Astrocyte (in vitro differentiated cells and primary cell): ENCODE measurements around the gene CCDC157. TPM values are rescaled to one million over a fixed set of nuclear protein-coding genes. Genes with fewer than 3 reads are reported as not detected.
"Not testable (repeated sequence)": the region's sequence is repeated elsewhere in the genome, so short reads cannot be mapped to it uniquely, and the experiment has no call there.

Experiments used
- DNase-seq: peaks from one replicate; pipeline ENCODE4 v3.0.0-alpha.2; 2010; ENCODE audit warnings: low read depth
- FAIRE-seq: peaks from 2 replicates; lab custom pipeline; 2011; peaks lifted over from hg19 to GRCh38; lab: Jason Lieb, UNC
- H2AFZ ChIP-seq: 2 replicates; pipeline ENCODE4 v1.6.0; 2012; ENCODE audit warnings: low read depth, low read length, inconsistent platforms
- H3K27ac ChIP-seq: 2 replicates; pipeline ENCODE4 v1.5.1; 2011; ENCODE audit warnings: low read depth, low read length, inconsistent platforms
- H3K27me3 ChIP-seq: 2 replicates; pipeline ENCODE4 v1.6.0; 2011; ENCODE audit warnings: low read length, inconsistent platforms; ENCODE audit not compliant: insufficient read depth
- H3K36me3 ChIP-seq: 2 replicates; pipeline ENCODE4 v1.5.1; 2011; ENCODE audit warnings: low read length, inconsistent platforms; ENCODE audit not compliant: insufficient read depth
- H3K4me1 ChIP-seq: 2 replicates; pipeline ENCODE4 v1.5.1; 2011; ENCODE audit warnings: low read length, inconsistent platforms; ENCODE audit not compliant: insufficient read depth
- H3K4me2 ChIP-seq: 2 replicates; pipeline ENCODE4 v1.6.0; 2012; ENCODE audit warnings: low read length, inconsistent platforms
- H3K4me3 ChIP-seq: 2 replicates; pipeline ENCODE4 v1.5.1; 2011; ENCODE audit warnings: low read depth, mild to moderate bottlenecking, low read length, inconsistent platforms; ENCODE audit not compliant: insufficient read depth
- H3K79me2 ChIP-seq: 2 replicates; pipeline ENCODE4 v1.6.0; 2012; ENCODE audit warnings: mild to moderate bottlenecking, low read length, inconsistent platforms; ENCODE audit not compliant: insufficient read depth
- H3K9ac ChIP-seq: 2 replicates; pipeline ENCODE4 v1.6.0; 2012; ENCODE audit warnings: mild to moderate bottlenecking, low read length, inconsistent platforms
- H3K9me3 ChIP-seq: 2 replicates; pipeline ENCODE4 v1.5.1; 2012; ENCODE audit warnings: low read depth, mild to moderate bottlenecking, low read length, inconsistent platforms; ENCODE audit not compliant: insufficient read depth
- H4K20me1 ChIP-seq: 2 replicates; pipeline ENCODE4 v1.6.0; 2012; ENCODE audit warnings: low read length, inconsistent platforms; ENCODE audit not compliant: insufficient read depth
- H3K27ac Mint-ChIP-seq: one replicate; pipeline ENCODE4 v1.8.0; 2021; ENCODE audit warnings: mild to moderate bottlenecking, mixed read lengths; ENCODE audit not compliant: unreplicated experiment
- H3K27me3 Mint-ChIP-seq: one replicate; pipeline ENCODE4 v1.8.0; 2021; ENCODE audit warnings: low read depth, mixed read lengths; ENCODE audit not compliant: unreplicated experiment
- H3K36me3 Mint-ChIP-seq: one replicate; pipeline ENCODE4 v1.8.0; 2021; ENCODE audit warnings: low read depth, mixed read lengths; ENCODE audit not compliant: unreplicated experiment
- H3K4me1 Mint-ChIP-seq: one replicate; pipeline ENCODE4 v1.8.0; 2021; ENCODE audit warnings: low read depth, mixed read lengths; ENCODE audit not compliant: unreplicated experiment
- H3K4me3 Mint-ChIP-seq: one replicate; pipeline ENCODE4 v1.8.0; 2021; ENCODE audit warnings: mild to moderate bottlenecking, moderate library complexity, mixed read lengths; ENCODE audit not compliant: unreplicated experiment
- H3K9me3 Mint-ChIP-seq: one replicate; pipeline ENCODE4 v1.8.0; 2021; ENCODE audit warnings: mild to moderate bottlenecking, mixed read lengths; ENCODE audit not compliant: unreplicated experiment
- CTCF ChIP-seq: IDR thresholded peaks from 2 replicates; pipeline ENCODE4 v1.5.1; 2011; ENCODE audit warnings: low read depth, mild to moderate bottlenecking, inconsistent platforms, low read length, moderate library complexity; ENCODE audit not compliant: insufficient read depth
- EZH2 ChIP-seq: IDR thresholded peaks from 2 replicates; pipeline ENCODE4 v1.6.1; 2012; ENCODE audit warnings: mild to moderate bottlenecking, low read length, inconsistent platforms; ENCODE audit not compliant: insufficient read depth
- total RNA-seq: library from RNA; stranded (reverse); gene quantifications from 2 replicates; pipeline ENCODE4 v1.2.1, GENCODE V29; 2021

The CCDC157 gene
- total RNA-seq, 1 donor from 2014 or later = 2.9 TPM

- Histone ChIP-seq H3K27me3 (no peaks in the 10 kb centered on the region), H3K9me3 (no peaks in the 10 kb centered on the region), H3K4me1 (peaks cover 16% of the 10 kb centered on the region), H4K20me1 (peaks cover 76% of the 10 kb centered on the region), H3K36me3 (peaks cover 16% of the 10 kb centered on the region), H3K79me2 (peaks cover 76% of the 10 kb centered on the region), H3K4me3 (no peak overlapping the region), H2AFZ (no peak overlapping the region), H3K4me2 (peak overlapping the region; percentile 38), H3K9ac (peak overlapping the region; percentile 4), H3K27ac (no peak overlapping the region)
- H3K4me3 Mint-ChIP-seq = peak overlapping the region; percentile 20
- no peak overlapping the region for H3K27ac Mint-ChIP-seq
- DNase-seq (no peak), FAIRE-seq (no peak)
- peaks cover 16% of the 10 kb centered on the region for H3K36me3 Mint-ChIP-seq
- peaks cover 17% of the 10 kb centered on the region for H3K4me1 Mint-ChIP-seq
- TF ChIP-seq EZH2 = no peak
- TF ChIP-seq CTCF = no peak
- no peaks in the 10 kb centered on the region for H3K9me3 Mint-ChIP-seq
- no peaks in the 10 kb centered on the region for H3K27me3 Mint-ChIP-seq
These were observed 45.4 kb downstream of the CCDC157 start for GRCh38 chr22:30402028-30402765.

GRCh38 chr22:30402766-30403104 lies 45.9 kb downstream of the CCDC157 start:
- not testable (repeated sequence) for H3K9ac ChIP-seq, H3K27me3 Mint-ChIP-seq, H3K4me3 ChIP-seq, H3K4me3 Mint-ChIP-seq, H3K27me3 ChIP-seq, H3K27ac ChIP-seq, H3K27ac Mint-ChIP-seq, FAIRE-seq, DNase-seq, H3K9me3 ChIP-seq, H3K4me2 ChIP-seq, H2AFZ ChIP-seq, H3K9me3 Mint-ChIP-seq
- H3K4me1 Mint-ChIP-seq = peaks cover 16% of the 10 kb centered on the region
- H3K36me3 Mint-ChIP-seq = peaks cover 16% of the 10 kb centered on the region
- peaks cover 13% of the 10 kb centered on the region for H3K4me1 ChIP-seq
- H3K36me3 ChIP-seq = peaks cover 21% of the 10 kb centered on the region
- H3K79me2 ChIP-seq = peaks cover 72% of the 10 kb centered on the region
- peaks cover 71% of the 10 kb centered on the region for H4K20me1 ChIP-seq

- peaks cover 19% of the 10 kb centered on the region for H3K4me1 Mint-ChIP-seq
- FAIRE-seq = no peak
- no peak overlapping the region for H2AFZ ChIP-seq
- H3K9ac ChIP-seq = no peak overlapping the region
- H3K4me3 Mint-ChIP-seq = no peak overlapping the region
- H3K36me3 ChIP-seq = peaks cover 35% of the 10 kb centered on the region
- no peak overlapping the region for H3K4me2 ChIP-seq
- no peaks in the 10 kb centered on the region for H3K9me3 Mint-ChIP-seq
- H3K4me3 ChIP-seq = no peak overlapping the region
- no peaks in the 10 kb centered on the region for H3K27me3 ChIP-seq
- peak overlapping the region; percentile 9 for H3K27ac Mint-ChIP-seq
- no peak for DNase-seq
- H3K36me3 Mint-ChIP-seq = peaks cover 16% of the 10 kb centered on the region
- H3K79me2 ChIP-seq = peaks cover 57% of the 10 kb centered on the region
- H3K27ac ChIP-seq = no peak overlapping the region
- H3K27me3 Mint-ChIP-seq = no peaks in the 10 kb centered on the region
- peaks cover 56% of the 10 kb centered on the region for H4K20me1 ChIP-seq
- H3K4me1 ChIP-seq = peaks cover 13% of the 10 kb centered on the region
- TF ChIP-seq EZH2 (no peak), CTCF (no peak)
- no peaks in the 10 kb centered on the region for H3K9me3 ChIP-seq
These were observed 47.5 kb downstream of the CCDC157 start for GRCh38 chr22:30404307-30404706.
